SK-N-MC (cell line): ENCODE data around the gene CDH4.

Experiments used
- EZH2 ChIP-seq: fragments of 200-600 bp; sonication (generic); IDR thresholded peaks from one replicate; pipeline ENCODE4 v1.6.1; 2017; ENCODE audit warnings: antibody characterized with exemption
- POLR2AphosphoS5 ChIP-seq: IDR thresholded peaks from 2 replicates; pipeline ENCODE4 v1.6.1; 2012; ENCODE audit warnings: mild to moderate bottlenecking, low read depth, low read length, borderline replicate concordance

GRCh38 chr20:61626412-61626811 is 374.4 kb downstream of the CDH4 start:
- TF ChIP-seq EZH2: no peak
- TF ChIP-seq POLR2AphosphoS5: no peak
